ENCODE data around the gene MRPL37.
"Not testable (repeated sequence)": the region's sequence is repeated elsewhere in the genome, so short reads cannot be mapped to it uniquely, and the experiment has no call there.

Gene MRPL37

GRCh38 chr1:54230507-54231339, 30.8 kb downstream of the MRPL37 start:
- DNase-seq (ENCODE audit: insufficient read length) (no peak), FAIRE-seq (no peak)
- TF ChIP-seq POLR2A (IDR thresholded peaks at IDR 0.05; ENCODE audit: low read depth, low read length) (no peak), TAF1 (IDR thresholded peaks at IDR 0.05; ENCODE audit: borderline replicate concordance, low read depth, low read length) (no peak), POLR2AphosphoS5 (IDR thresholded peaks at IDR 0.05; ENCODE audit: low read depth, low read length) (no peak)

- not testable (repeated sequence) for FAIRE-seq; DNase-seq (ENCODE audit: insufficient read length)
Measured at GRCh38 chr1:54233196-54233595, 33.2 kb downstream of the MRPL37 start.

GRCh38 chr1:54234284-54234683, 34.3 kb downstream of the MRPL37 start:
- TF ChIP-seq TAF1 (IDR thresholded peaks at IDR 0.05; ENCODE audit: borderline replicate concordance, low read depth, low read length) (no peak), POLR2AphosphoS5 (IDR thresholded peaks at IDR 0.05; ENCODE audit: low read depth, low read length) (no peak), POLR2A (IDR thresholded peaks at IDR 0.05; ENCODE audit: low read depth, low read length) (no peak)
- no peak for FAIRE-seq
- no peak for DNase-seq (ENCODE audit: insufficient read length)

- FAIRE-seq: no peak
- TF ChIP-seq POLR2AphosphoS5 (IDR thresholded peaks at IDR 0.05; ENCODE audit: low read depth, low read length): no peak
- no peak for TF ChIP-seq TAF1 (IDR thresholded peaks at IDR 0.05; ENCODE audit: borderline replicate concordance, low read depth, low read length)
- TF ChIP-seq POLR2A (IDR thresholded peaks at IDR 0.05; ENCODE audit: low read depth, low read length): no peak
Measured at GRCh38 chr1:54237586-54237985, 37.6 kb downstream of the MRPL37 start.

GRCh38 chr1:54238353-54239034, 38.5 kb downstream of the MRPL37 start:
- DNase-seq (ENCODE audit: insufficient read length): no peak
- no peak for FAIRE-seq
- TF ChIP-seq TAF1 (IDR thresholded peaks at IDR 0.05; ENCODE audit: borderline replicate concordance, low read depth, low read length): no peak
- TF ChIP-seq POLR2A (IDR thresholded peaks at IDR 0.05; ENCODE audit: low read depth, low read length): no peak
- no peak for TF ChIP-seq POLR2AphosphoS5 (IDR thresholded peaks at IDR 0.05; ENCODE audit: low read depth, low read length)

More at GRCh38 chr1:54237586-54237985, 37.6 kb downstream of the MRPL37 start:
- no peak for DNase-seq (ENCODE audit: insufficient read length)

GRCh38 chr1:54239035-54239383, 39.0 kb downstream of the MRPL37 start:
- TF ChIP-seq POLR2AphosphoS5 (IDR thresholded peaks at IDR 0.05; ENCODE audit: low read depth, low read length) (no peak), TAF1 (IDR thresholded peaks at IDR 0.05; ENCODE audit: borderline replicate concordance, low read depth, low read length) (no peak), POLR2A (IDR thresholded peaks at IDR 0.05; ENCODE audit: low read depth, low read length) (no peak)
- DNase-seq (ENCODE audit: insufficient read length): no peak
- no peak for FAIRE-seq

GRCh38 chr1:54239631-54240031, 39.7 kb downstream of the MRPL37 start:
- FAIRE-seq (no peak), DNase-seq (ENCODE audit: insufficient read length) (no peak)
- TF ChIP-seq POLR2A (IDR thresholded peaks at IDR 0.05; ENCODE audit: low read depth, low read length) (no peak), POLR2AphosphoS5 (IDR thresholded peaks at IDR 0.05; ENCODE audit: low read depth, low read length) (no peak), TAF1 (IDR thresholded peaks at IDR 0.05; ENCODE audit: borderline replicate concordance, low read depth, low read length) (no peak)

- TF ChIP-seq POLR2A (IDR thresholded peaks at IDR 0.05; ENCODE audit: low read depth, low read length) (no peak), POLR2AphosphoS5 (IDR thresholded peaks at IDR 0.05; ENCODE audit: low read depth, low read length) (no peak), TAF1 (IDR thresholded peaks at IDR 0.05; ENCODE audit: borderline replicate concordance, low read depth, low read length) (no peak)
- FAIRE-seq (no peak), DNase-seq (ENCODE audit: insufficient read length) (no peak)
Measured at GRCh38 chr1:54240741-54241335, 40.9 kb downstream of the MRPL37 start.

- DNase-seq (ENCODE audit: insufficient read length): no peak
- no peak for TF ChIP-seq POLR2A (IDR thresholded peaks at IDR 0.05; ENCODE audit: low read depth, low read length)
- no peak for TF ChIP-seq POLR2AphosphoS5 (IDR thresholded peaks at IDR 0.05; ENCODE audit: low read depth, low read length)
- TF ChIP-seq TAF1 (IDR thresholded peaks at IDR 0.05; ENCODE audit: borderline replicate concordance, low read depth, low read length): no peak
- no peak for FAIRE-seq
Measured at GRCh38 chr1:54241364-54241763, 41.4 kb downstream of the MRPL37 start.

GRCh38 chr1:54243022-54243421, 43.1 kb downstream of the MRPL37 start:
- FAIRE-seq (no peak), DNase-seq (ENCODE audit: insufficient read length) (no peak)
- TF ChIP-seq POLR2A (IDR thresholded peaks at IDR 0.05; ENCODE audit: low read depth, low read length) (no peak), TAF1 (IDR thresholded peaks at IDR 0.05; ENCODE audit: borderline replicate concordance, low read depth, low read length) (no peak), POLR2AphosphoS5 (IDR thresholded peaks at IDR 0.05; ENCODE audit: low read depth, low read length) (no peak)

- FAIRE-seq (no peak), DNase-seq (ENCODE audit: insufficient read length) (no peak)
- TF ChIP-seq POLR2AphosphoS5 (IDR thresholded peaks at IDR 0.05; ENCODE audit: low read depth, low read length) (no peak), POLR2A (IDR thresholded peaks at IDR 0.05; ENCODE audit: low read depth, low read length) (no peak), TAF1 (IDR thresholded peaks at IDR 0.05; ENCODE audit: borderline replicate concordance, low read depth, low read length) (no peak)
Measured at GRCh38 chr1:54244655-54245054, 44.7 kb downstream of the MRPL37 start.

- DNase-seq (ENCODE audit: insufficient read length) (no peak), FAIRE-seq (no peak)
- TF ChIP-seq POLR2AphosphoS5 (IDR thresholded peaks at IDR 0.05; ENCODE audit: low read depth, low read length) (no peak), TAF1 (IDR thresholded peaks at IDR 0.05; ENCODE audit: borderline replicate concordance, low read depth, low read length) (no peak), POLR2A (IDR thresholded peaks at IDR 0.05; ENCODE audit: low read depth, low read length) (no peak)
Measured at GRCh38 chr1:54245501-54245900, 45.5 kb downstream of the MRPL37 start.
